ENCODE data around the gene MGST3.
"Not testable (repeated sequence)": the region's sequence is repeated elsewhere in the genome, so short reads cannot be mapped to it uniquely, and the experiment has no call there.

Gene MGST3

DNA sequence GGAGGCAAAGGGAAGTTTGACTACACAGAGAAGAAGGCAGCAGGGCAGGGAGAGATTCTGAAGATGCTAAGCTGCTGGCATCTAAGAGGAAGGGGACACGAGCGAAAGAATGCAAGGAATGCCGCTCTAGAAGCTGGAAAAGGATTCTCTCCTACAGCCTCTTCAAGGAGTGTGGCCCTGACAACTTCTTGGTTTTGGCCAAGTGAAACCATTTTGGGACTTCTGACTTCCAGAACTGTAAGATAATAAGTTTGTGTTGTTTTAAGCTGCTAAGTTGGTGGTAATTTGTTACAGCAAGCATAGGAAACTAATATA is 28.5 kb downstream of the MGST3 start:
- no peak for DNase-seq

DNA sequence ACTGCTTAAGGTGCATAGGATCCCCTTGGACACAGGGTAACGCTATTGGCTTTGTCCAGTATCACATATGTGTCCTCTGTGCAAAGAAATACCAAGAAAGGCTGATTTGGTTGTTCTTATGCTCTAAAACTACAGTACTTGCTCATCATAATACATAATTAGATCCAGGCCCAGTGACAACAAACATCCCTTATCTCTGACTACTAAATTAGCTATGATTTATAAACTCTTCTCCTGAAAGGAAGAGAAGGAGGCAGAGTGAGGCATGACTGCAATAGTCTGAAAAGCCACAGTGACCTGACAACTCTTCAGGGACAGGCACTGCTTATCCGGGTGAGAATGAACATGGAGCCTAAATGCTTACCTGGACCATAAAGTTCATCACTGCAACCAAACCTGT is 30.7 kb downstream of the MGST3 start:
- DNase-seq, result no peak

DNA sequence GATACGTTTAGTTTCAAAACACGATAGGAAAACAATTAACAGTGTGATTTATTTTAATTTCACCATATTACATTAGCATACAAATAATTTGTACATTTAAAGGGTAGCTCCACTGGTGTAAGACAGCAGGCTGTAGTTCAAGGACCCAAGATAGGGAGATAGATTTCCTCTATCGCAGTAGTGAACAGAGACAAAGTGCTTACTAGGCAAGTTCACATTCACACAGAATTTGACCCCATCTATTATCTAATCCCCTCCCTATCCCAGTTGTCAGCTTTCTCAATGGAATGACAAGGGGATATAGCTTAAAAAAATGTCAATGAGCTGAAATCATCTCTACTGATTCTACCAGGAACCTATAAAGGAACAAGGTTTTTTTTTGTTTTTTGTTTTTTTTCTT is 31.2 kb downstream of the MGST3 start:
- no peak for DNase-seq

DNA sequence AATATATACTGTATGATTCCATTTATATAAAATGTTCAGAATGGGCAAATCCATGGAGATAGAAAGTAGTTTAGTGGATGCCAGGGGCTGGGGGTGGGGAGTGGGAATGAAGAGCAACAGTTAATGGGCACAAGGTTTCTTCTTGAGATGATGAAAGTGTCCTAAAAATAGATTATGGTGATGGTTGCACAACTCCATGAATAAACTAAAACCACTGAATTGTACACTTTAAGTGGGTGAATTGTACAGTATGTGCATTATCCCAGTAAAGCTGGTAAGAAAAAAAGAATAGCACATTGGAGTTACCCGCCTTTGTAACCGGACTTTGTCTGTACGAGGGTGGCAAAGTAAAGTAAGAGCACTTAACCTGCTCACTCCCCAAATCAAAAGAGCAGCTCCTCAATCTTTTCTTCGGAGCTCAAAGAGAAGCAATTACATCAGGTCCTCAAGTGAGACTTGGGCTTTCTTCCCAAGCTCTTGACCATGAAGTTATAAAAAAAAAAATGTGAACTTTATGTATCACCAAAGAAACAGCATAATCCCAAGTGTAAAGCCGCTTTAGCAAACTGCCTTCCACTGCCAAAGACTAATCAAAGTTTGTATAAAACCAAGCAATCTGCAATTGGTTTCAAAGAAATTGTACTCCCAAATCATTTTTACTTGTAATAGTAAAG is 35.3 kb downstream of the MGST3 start:
- no peak for DNase-seq

DNA sequence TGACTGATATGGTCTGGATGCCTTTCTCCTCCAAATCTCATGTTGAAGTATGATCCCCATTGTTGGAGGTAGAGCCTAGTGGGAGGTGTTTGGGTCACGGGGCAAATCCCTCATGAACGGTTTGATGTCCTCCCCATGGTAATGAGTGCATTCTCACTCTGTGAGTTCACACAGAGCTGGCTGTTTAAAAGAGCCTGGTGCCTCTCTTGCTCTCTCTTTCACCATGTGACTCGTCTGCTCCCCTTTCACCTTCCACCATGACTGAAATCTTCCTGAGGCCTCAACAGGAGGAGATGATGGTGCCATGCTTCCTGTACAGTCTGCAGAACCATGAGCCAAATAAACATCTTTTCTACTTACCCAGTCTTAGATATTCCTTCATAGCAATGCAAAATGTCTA is 37.1 kb downstream of the MGST3 start:
- no peak for DNase-seq

DNA sequence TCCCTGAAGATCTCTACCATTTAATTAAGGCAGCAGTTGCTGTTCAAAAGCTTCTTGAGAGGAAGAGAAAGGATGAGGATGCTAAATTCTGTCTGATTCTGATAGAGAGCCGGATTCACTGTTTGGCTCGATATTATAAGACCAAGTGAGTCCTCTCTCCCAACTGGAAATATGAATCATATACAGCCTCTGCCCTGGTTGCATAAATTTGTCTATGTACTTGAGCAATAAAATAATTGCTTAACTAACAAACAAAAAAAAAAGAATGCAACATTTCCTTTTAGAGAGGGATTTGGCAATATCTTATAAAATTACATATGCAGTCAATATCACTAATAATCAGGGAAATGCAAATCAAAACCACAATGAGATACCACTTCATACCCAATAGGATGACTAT is 40.5 kb downstream of the MGST3 start:
- no peak for DNase-seq

DNA sequence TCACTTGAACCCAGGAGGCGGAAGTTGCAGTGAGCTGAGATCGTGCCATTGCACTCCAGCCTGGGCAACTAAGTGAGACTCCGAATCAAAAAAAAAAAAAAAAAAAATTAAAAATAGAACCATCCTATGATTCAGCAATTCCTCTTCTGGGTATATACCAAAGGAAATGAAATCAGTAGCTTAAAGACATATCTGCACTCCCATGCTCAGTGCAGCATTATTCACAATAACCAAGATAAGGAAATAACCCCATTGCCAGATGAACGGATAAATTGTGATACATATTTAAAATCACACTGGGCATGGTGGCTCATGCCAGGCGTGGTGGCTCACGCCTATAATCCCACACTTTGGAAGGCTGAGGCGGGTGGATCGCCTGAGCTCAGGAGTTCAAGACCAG is 43.6 kb downstream of the MGST3 start:
- DNase-seq, result no peak

DNA sequence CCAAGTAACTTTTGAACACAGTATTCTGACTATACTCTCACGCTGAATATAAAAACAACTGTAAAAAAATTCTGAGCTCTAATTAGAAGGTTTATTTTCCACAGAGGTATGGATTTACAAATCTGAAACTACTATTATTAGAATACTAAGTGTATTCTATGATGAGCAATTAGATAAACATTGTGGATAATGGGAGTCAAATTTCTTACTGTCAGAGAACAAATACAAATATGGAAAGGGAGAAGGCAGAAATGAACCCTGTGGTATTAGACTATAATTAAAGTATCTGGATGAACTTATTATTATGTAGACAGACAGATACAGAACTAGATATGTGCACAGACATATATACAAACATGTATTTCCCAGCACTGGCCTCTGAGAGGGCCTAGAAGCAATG is 44.8 kb downstream of the MGST3 start:
- no peak for DNase-seq

DNA sequence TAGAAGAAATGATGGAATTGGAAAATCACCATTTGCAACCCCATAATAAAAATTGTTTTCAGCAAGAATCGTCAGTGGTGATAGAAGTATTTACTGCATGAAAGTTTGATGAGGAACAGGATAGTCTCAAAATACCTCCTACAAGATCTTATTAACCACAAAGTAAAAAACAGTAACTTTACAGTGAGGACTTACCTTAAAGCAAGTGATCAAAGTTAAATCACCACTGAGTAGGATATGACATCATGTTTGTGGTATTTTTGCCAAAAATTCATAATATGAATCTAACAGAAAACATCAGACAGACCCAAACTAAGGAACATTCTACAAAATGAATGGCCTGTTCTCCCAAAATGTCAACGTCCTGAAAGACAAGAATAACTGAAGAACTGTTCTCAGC is 47.5 kb downstream of the MGST3 start:
- no peak for DNase-seq

DNA sequence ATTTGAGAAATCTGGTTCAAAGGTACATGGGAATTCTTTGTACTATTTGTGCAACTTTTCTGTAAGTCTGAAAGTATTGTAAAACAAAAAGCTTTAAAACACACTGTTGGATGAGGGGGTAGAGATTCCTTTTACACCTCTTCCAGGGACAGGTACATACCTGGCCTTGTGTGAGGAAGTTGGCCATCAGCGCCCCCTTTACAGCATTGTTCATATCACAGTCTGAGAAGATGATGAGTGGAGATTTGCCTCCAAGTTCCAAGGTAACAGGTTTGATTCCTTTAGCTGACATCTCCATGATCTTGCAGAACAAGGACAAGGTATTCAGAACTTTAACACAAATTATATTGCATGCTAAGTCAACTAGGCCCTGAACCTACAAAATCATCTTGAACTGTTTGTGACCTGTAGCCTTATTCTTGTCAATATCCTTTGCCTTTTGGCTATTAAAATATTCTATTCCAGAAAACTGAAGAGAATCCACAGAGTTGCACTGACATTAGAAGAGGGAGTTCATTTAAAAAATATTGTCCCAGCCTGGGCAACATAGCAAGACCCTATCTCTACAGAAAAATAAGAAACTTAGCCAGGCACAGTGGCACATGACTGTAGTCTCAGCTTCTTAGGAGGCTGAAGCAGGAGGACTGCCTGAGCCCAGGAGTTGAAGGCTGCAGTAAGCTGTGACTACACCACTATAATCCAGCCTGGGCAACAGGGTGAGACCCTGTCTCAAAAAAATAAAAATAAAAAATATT is 48.4 kb downstream of the MGST3 start:
- DNase-seq, result peak in 1 of 2 experiments; percentile 21

DNA sequence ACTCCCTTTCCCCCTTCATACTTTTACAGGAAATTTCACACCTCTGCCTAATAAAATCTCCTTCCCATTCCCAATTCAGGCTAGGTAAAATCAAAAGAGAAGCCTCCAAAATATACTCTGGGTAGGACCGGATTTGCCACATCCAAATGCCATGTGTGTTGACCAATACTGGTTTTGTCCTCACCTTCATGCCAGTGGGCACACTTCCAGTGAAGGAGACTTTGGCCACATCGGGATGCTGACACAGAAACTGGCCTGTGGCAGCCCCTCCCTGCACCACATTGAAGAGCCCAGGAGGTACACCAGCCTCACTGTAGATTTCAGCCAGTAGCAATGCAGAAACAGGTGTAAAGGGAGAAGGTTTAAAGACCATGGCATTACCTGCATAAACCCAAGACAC is 49.3 kb downstream of the MGST3 start:
- DNase-seq, result no peak

DNA sequence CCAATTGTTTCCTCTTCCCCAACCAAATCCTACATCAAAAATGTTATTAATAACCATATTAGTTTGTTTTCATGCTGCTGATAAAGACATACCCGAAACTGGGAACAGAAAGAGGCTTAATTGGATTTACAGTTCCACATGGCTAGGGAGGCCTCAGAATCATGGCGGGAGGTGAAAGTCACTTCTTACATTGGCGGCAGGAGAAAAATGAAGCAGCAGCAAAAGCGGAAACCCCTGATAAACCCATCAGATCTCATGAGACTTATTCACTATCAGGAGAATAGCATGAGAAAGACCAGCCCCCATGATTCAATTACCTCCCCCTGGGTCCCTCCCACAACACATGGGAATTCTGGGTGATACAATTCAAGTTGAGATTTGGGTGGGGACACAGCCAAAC is 49.7 kb downstream of the MGST3 start:
- not testable (repeated sequence) for DNase-seq

DNA sequence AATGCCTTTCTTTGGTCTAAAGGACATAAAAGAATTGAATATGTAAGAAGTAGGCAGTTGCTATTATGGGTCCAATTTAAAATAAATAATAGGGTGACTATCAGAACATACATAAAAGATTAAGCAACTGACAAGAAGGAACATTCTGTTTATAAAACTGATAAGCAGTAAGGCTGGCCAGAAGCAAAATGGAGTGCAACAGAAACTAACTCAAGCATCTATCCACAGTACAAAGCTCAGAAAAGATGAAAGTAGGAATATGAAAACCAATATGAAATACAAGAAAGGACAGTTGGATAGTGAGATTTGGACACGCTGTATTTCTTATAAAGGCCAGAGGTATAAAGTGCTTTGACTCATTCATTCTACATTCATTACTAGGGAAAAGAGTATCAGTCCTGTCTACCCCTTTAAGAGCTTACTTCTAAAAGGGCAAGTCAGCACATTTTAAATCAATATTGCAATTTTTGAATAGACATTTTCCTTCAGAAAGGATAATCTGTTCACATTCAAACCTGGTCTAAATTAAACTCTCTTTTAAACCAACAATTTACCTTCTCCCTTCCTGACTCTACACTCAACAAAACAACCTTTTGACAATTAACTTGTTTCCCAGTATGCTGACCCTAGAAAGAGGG is 52.9 kb downstream of the MGST3 start:
- no peak for DNase-seq

DNA sequence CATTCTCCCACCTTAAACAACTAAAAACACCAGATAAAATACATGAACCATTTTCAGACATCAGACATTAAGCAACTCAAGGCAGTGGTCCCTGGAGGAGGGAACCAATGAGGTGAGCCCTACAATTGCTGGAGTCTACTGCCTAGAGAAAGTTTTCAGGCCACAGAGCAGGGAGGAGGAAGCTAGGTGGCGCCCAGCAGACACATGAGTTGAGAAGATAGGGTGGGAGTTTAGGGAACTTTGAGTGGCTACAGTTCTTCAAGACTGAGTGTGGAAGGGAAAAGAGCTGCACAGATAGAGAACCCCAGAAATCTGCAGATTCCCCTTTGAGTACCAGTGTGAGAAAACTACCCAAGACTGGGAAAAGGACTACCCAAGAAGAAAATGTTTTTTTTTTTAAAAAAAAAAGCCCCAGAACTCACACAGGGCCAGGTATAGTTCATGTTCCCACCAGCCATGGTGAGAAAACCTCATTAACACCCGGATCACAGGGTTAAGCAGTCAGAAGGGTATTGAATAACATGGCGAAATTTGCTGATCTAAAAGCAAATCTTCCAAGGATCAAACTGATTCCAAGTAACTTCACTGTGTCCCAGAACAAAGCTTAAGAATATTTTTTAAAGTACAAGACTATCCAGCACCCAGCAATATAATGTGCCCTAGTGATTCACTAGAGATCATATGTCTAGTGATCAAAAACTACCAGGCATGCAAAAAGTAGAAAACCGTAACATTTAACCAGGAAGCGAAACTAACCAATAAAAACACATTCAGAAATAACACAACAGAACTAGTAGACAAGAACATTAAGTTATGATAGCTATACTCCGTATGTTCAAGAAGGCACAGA is 55.3 kb downstream of the MGST3 start:
- DNase-seq, result no peak

DNA sequence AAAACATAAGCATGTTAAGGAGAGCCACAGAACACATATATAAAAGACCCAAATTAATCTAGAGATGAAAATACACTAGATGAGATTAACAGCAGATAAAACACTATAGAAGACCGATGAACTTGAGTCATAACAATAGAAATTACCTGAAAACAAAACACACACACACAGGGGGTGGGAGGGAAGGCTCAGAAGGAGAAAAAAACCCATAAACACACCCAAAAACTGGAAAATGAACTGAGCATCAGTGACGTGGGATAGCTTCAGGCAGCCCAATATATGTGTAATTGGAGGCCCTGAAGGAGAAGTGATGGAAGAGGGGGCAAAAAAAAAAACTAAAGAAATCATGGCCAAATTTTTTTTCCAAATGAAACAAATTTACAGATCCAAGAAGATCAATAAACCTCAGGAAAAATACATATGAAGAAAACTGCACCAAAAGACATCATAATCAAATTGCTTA is 56.0 kb downstream of the MGST3 start:
- no peak for DNase-seq

DNA sequence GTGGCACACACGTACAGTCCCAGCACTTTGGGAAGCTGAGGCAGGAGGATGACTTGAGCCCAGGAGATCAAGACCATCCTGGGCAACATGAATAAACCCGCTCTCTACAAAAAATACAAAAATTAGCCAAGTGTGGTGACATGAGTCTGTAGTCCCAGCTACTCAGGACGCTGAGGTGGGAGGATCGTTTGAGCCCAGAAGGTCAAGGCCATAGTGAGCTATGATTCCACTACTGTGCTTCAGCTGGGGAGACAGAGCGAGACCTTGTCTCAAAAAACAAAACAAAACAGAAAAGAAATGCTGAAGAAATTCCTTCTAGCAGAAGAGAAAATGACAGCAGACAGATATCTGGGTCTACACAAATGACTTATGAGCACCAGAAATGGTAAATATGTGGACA is 57.0 kb downstream of the MGST3 start:
- DNase-seq, result no peak

DNA sequence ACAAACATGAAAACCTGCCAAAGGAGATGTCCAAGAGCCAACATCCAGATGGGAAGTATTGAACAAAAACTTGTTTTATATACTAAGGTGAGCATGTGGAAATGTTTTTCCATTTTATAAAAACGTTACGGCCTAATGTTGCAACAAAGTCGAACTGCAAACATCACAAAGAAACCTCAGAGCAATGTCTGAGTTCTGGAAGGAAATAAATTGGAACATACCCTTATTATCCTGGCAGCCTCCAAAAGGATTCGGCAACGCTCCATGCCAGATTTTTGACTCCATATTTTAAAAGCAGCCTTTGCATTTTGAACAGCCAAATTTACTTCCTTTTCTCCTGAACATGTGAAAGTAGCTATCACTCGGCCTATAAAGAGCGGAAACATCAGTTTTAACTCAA is 64.0 kb downstream of the MGST3 start:
- DNase-seq, result no peak

DNA sequence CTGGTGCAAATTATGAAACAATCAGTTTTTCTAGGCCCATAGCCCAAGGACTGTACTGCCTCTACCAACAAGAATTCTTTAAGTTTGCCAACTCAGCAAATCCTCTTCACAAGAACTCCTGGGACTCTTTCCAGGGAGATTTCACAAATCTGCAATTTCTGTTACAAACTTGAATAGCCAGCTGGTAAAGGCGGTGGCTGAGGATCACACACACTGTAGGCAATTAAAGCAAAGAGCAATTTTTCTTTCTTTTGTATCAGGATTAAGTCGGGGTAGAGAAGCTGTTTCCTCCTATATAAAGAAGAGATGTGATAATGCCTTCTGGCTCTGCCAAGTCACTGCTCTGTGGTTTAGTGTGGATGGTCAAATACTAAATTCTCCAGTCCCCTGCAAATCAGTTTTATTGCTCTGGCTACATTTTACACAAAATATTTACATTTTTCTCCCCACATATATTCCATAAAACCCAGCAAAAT is 65.6 kb downstream of the MGST3 start:
- DNase-seq, result no peak

DNA sequence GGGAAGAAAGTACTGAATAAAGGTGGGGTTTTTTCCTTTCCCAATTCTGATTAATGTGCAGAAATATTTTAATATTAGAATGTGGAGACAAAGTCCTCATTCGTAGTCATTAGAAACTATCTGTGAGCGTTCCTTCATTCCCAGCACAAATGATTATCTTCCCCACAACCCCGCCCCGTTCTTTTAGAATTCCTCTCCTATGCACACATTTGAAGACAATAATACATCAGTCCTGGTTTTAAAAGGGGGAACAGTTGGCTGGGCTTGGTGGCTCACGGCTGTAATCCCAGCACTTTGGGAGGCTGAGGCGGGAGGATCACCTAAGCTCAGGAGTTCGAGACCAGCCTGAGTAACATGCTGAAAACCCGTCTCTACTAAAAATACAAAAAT is 66.5 kb downstream of the MGST3 start:
- DNase-seq, result peak in 1 of 2 experiments; percentile 75

DNA sequence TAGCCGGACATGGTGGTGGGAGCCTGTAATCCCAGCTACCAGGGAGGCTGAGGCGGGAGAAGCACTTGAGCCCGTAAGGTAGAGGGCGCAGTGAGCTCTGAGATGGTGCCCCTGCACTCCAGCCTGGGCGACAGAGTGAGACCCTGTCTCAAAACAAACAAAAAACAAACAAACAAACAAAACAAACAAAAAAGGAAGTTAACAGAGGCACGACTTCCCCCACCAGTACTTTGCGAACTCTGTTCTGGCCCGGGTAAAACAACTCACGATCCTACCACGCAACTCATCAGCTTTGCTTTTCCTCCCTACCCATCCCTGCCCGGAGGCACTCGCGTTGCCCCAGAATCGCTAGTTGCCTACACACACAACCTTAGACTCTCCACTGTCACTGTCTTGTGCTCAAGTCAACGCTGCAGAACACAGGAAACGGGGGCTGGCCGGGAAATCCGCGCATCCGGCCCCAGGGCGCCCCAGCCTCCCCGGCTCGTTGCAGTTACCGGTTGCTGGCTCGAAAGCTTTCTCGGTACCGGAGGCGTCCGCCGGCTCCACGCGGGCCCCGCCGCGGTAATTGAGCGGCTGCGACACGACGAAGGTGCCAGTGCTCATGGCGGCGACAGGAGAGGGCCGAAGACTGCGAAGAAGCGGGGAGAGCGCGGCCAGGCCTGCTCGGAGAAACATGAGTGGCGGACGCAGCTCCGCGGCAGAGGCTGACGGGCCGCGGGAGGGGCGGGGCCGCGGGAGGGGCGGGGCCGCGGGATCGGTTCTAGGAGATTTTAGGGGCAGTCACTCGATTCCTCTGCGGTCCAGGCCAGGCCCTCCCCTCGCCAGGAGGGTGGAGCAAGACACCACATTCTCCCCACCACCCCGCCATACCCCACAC is 67.1 kb downstream of the MGST3 start, which contains the start of gene ALDH9A1:
ALDH9A1 (minus strand) TSS at position 682 of the 880 bp plus-strand sequence; CDS start at position 678, 4 bp downstream.
- peak; percentile 93 to 97 for DNase-seq

DNA sequence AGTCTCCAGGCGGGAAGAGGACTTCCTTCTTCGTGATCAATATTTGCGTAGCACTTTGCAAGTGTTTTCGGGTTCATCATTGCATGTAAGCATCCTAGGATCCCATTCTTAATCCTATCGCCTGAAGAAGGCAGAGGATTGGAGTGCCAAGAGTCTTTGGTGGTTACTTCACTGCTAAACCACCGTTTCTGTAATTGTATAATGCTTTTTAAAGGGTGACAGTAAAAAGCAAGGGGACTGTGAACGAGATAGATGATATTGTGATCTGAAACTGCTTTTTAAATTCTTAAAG is 67.7 kb downstream of the MGST3 start:
- no peak for DNase-seq

DNA sequence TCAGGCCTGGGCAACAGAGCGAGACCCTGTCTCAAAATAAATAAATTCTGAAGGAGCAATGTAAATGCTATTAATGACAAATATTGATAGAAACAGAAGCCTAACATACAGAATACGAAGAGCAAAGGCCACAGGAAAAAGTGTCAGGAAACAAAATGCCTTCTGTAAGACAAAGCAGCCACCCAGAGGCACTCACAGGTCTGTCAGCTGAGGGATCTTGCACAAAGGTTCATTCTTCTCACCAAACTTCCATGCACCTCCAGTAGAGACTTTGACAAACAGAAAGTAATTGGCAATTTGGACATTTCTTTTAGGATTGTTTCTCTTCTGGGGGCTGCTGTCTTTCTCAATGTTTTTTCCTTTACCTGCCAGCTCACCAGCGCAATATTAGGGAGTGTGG is 68.5 kb downstream of the MGST3 start:
- peak in 1 of 2 experiments; percentile 24 for DNase-seq
